Cortex of kidney (tissue), 1 donor: ENCODE data around the gene PANK4.

Experiments
- DNase-seq: peaks from one replicate; lab custom pipeline; 2025; lab: John Stamatoyannopoulos, UW

The PANK4 gene

DNA sequence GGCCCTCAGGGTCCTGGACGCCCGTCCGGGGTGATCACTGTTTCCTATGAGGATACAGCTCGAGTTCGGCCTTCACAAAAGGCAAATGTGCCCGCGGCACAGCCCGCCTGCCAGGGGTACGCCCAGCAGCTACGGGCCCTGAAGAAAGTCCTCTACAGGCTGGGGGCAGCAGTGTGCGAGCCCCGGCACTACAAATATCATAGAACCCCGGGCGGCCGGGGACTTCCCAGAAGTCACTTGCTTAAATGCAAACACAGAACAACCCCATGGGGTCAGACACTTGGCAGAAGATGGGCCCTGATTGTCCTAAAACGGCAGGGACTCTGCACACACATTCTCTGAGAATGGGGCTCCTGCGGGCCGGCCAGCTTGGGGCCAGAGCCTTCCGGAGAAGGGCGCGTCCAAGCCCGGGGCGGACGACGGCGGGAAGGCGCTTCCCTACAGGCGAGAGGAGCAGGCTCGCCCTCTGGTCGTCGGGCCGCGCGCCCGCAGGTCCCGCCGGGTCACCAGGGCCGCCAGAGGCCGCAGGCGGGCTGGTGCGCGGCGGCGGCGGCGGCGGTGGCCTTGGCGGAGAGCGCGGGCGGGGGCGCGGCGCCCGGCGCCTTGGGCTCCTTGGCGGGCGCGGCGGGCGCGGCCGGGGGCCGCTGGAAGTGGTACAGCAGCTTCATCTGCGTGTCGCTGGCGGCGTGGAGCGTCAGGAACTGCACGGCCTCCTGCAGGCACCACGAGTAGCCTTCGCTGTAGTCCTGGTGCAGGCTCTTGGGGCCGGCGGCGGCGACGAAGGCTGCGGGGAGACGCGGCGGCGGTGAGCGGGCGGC is 2.8 kb upstream of the PANK4 start:
- no peak for DNase-seq

DNA sequence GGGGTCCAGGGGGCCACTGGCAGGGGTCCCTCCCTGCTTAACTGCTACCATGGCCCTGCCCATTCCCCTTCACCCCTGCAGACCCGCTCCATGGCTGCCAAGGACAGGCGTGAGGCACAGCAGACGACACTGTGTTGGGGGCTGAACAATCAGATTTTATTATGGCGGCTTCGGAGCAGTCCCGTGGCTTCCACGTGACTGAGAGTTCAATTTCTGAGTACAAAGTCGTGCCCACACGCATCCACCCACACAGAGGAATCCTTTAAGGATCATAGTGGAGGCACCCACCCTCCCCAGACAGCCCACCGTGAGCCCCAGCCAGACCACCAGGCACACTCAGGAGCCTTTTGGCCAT is 2.2 kb upstream of the PANK4 start:
- no peak for DNase-seq

DNA sequence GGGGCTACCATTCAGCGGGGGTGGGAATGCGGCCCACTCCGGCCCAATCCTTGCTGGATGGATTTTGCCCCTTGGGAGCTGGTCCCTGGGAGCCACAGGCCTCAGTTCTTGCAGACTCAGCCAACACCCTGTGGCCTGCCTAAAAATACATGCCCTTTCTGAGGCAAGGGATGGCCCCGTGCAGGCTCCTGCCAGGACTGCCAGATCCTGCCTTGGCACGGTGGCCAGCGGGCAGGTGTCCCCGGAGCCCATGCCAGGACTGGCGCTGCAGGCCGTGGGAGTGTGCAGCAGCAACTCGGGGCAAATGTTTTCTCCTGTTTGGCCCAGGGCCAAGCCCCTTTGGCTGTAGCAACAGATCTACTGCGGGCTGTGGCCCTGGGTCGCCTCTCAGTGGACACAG is 1.6 kb upstream of the PANK4 start:
- DNase-seq, result no peak

DNA sequence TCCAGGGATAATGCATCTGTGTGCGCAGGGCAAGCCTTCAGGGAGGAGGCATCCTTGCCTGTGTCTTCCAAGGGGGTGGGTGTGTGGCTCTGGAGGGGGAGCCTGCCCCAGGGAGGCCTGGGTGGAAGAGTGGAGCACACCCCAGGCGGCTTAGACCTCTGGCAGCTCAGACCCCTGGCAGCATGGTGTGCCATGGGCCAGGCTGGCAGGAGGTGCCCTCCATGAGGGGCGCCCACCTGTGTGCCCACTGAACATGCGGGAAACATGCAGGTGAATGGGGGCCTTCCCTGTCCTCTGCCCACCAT is 1.1 kb upstream of the PANK4 start:
- no peak for DNase-seq

DNA sequence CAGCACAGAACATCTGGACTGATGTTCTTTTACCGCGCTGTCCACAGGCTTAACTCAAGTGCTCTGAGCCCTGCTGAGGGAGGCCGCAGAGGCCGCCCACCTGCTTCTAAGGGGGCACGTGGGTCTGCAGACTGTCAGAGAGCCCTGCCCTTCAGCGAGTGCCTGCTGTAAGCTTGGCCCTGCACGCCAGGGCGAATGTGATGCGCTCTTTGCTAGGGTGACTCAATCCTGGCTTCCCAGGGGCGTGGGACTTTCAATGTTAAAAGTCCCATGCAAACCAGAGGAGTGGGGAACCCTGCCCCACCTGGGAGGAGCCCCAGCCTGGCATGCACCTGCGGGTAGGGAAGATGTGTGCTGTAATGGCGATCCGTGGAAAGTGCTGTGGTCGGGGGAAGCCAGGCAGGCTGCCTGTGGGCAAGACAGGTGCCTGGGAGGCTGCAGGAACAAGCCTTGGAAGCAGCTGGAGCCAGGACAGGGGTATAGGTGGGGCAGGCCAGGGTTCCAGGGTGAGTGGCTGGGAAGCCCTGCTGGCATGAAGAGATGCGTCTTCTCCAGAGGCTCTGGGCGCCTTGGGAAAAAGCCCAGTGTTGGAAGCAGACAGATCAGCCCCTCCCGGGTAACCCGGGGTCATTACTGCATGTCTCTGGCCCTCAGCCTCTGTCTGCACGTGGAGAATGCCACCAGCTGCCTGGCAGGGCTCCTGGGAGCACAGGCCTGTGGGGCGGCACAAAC is 594 bp upstream of the PANK4 start:
- DNase-seq, result no peak

DNA sequence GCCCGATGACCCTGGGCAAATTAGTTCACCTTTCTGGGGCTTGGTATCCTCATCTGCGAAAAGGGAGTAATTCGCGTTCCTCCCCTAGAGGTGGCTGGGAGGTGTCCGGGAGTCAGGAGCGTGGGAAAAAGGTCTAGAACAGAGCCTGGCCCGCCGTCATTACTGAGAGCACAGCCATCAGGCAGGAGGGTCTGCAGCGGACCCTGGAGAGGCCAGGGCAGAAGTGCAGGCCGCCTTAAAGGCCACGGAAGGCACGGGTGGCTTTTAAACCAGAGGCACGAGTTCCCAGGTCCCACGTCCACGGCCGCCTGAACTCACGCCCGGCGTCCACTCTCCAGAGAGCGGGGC is 850 bp downstream of the PANK4 start:
- DNase-seq, result no peak

DNA sequence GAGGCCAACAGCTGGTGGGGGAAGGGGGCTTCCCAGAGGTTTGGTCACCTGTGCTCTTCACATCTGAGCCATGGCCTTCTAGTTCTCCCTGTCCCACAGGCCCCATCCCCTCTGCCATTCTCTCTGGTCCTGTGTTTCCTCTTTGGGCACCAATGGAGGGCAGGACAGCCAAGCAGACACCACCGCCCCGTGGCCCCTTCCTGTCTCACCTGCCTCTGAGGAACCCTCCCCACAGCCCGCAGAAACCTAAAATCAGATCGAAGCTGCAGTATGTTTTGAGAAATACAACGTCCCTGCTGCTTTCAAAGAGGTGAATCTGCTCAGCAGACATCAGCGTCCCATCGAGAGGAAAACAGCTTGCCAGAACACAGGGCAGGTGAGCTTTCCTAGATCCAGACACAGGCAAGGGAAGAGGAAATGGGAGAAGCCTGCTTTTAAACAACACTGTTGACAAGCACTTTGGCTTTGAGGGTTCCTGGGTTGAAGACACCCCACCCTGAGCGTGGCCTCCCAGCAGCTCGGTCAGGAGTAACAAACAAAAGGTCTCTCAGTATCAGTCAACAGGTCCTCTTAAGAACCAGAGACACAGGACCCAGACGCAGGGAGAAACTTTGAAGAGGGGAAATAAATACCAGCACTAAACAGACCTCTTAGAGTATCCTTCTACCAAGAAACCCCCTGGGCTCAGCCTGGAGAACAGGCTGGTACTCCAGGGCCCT is 2.3 kb downstream of the PANK4 start:
- DNase-seq, result no peak

DNA sequence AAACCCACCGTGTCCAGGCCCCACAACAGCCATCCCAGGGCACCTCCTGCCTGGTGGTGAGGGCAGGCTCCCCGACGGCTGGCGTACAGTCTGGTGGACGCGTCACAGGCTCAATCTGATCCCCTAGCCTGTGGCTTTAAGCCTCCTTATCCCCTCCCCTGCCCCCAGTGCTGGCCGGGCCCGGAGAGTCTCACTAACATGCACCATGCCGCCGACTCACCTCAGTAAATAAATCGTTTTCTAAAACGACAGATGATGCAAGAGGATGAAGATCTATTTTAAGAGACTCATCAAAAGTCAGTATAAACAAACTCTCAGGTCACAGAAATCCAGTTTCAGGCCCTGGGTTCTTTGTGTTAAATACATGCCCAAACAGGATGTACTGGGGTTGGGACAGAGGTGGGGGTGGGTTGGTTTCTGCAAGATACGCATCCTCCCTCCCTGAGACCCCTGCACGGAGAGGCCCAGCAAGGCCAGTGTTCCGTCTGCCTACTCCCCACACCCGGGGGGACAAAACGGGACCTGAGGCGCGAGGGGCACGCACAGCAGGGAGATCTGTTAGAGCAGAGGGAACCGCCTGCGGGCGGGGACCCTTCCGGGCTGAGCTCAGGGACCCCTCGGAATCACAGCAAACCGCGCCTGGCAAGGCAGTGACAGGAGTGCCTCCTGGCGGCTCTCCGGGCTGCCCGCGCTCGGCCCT is 3.1 kb downstream of the PANK4 start:
- DNase-seq, result no peak

DNA sequence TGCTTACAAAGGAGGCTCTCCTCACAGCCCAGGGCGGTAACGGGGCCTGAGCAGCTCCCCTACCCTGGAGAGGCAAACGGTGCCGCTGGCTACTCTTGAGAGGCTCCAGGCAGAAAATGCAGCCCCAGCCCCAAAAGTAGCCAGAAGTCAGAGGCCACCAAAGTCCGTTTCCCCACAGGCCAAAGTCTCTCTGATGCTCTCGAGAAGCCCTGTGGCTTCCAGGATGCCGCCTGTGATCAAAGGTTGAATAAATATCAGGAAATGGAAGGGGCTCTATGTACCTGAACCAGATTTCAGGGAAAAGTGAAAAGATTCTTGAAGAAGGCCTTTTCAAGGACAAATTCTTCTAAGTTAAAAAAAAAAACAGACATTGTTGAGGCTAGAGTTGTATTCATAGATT is 4.2 kb downstream of the PANK4 start:
- DNase-seq, result no peak

DNA sequence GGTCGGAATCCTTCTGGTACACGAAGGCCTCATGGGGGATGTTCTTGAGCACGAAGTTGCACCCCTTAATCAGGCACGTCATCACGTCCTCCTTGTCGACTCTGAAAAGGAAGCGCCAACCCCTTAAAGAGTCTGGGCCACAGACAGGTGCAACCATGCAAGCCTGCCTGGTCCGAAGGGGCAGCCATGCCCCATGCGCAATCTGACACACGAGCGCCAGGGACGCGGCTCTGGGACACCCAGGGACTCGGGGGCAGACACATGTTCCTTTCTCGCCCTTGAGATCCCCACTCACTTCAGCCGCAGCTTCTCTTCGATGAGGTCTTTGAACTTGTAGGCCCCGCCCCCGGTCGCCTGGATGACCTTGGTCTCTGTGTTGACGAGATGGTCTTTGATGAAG is 5.6 kb downstream of the PANK4 start:
- no peak for DNase-seq

DNA sequence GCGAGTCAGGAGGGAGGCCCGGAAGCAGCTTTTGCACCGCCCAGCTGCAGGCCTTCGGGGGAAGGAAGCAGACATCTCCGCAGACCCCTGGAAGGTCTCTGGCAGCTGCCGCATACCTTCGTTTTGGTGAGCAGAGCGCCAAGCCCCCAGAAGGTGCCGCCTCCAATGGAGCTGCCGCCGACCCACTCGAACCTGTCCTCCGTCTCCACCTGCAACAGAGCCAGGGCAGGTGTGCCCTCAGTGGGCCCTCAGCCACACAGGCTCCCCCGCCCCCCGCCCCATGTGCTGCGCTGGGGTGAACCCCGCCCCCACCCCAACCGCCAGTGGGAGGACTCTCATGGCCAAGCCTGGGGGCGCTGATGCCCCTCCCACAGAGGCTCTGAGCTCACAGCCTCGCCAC is 6.2 kb downstream of the PANK4 start:
- DNase-seq, result no peak

DNA sequence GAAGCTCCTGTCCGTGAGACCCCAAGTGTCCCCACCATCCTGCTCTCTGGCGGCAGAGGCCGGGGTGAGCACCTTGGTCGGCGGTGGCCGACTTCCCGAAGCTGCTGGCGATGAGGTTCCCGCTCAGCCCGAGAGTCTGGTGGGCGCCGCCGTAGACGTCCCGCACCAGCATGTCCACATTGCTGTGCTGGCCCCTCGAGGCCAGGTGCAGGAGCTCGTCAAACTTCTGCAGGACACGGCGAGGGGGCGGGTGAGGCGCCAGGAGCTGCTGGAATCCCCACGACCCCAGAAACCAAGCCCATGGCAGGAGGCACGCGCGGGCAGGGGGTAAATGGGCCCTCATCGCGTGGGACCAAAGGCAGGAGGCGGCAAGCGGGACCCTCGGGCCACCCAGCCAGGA is 6.7 kb downstream of the PANK4 start:
- DNase-seq, result no peak

DNA sequence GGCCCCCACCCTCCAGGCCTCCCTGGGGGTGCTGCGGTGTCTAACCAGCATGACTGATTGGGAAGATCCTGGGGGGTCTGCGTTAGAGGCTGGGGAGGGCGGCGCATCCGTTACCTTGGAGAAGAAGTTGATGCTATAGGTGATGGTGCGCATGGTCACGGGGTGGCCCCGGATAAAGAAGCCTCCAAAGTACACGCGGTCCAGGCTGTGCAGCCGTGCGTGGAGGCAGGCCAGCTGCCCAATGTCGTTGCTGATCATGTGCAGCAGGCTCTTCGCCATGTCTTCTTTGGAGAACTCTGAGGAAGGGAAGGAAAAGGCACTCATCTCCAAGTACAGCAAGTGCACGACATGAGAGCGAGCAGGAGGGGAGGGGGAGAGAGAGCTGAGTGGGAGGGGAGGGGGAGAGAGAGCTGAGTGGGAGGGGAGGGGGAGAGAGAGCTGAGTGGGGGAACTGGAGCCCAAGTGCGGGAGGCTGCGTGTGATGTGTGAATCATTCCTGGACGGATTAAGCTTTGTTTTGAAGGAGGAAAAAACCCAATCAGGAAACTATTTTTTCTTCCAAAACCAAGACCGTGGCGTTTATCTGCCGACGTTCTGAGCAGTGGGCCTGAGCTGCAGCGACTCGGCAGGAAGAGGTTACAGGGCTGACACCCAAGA is 7.2 kb downstream of the PANK4 start:
- no peak for DNase-seq

DNA sequence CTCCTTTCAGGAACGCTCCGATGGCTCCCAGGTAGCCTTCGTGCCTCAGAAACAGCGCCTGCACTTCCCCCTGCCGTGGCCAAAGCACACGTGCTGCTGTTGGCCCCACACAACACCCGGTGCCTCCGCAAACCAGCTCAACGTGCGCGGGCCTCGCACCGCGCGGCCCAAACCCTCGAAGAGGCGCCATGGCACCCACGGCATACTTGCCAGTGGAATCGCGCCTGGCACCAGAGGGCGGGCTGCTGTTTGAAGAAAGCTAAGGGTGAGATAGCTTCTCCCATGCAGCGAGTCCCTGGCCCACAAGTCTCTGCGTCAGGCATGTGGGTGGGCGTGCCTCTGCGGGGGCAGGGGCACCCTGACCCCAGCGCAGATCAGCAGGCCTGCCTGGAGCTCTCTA is 7.9 kb downstream of the PANK4 start:
- DNase-seq, result no peak

DNA sequence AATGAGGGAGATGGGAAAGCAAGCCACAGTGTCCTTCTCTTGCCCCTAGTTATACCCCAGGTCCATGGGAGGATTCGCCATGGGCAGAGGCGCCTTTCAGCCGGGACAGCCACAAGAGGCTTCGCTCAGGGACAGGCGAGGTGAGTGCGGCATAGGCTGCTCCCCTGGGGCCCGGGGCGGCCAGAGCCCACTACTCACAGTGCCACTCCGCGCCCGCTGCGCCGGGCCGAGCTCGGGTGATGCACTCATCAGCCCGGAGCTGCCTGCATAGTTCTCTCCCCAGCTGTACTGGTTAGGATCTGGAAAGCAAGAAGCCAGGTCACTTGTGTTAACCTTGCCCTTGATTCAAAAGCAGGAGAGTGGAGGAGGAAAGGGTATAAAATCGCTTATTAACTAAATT is 8.4 kb downstream of the PANK4 start:
- DNase-seq, result no peak

DNA sequence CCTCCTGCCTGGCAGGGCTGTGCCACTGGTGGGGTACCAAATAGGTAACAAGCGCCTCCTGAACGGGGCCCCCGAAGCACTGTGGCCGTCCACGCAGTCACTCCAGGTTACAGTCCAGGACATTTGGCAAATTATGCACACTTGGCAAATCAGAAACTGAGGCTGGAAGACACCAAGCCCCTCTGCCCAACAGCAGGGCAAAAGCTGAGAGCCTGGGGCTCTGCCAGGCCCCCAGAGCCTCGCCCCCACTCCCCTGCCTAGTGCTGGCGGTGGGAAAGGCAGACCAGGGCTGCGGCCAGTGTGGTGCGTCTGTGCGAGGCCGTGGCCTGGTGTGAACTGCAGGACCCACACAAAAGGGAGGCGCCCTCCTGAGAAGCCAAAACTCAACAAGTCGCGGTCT is 9.4 kb downstream of the PANK4 start:
- no peak for DNase-seq

DNA sequence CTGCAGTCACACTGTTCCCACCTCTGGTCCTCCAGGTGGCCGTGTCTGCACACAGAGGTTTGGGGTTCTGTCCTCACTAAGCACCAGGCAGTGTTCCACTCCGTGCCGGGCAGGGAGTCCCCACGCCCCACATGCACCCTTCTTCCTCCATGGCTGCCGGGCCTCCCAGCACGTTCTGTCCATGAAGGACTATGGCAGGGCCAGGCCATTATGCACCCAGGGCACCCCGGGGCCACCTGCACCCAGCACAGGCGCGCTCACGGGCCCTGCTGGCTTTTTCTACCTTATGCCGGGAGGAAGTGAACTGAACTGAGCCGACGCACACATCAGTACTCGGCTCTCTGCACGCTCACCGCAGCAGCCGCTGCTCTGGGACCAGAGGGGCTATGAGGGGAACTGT is 10.3 kb downstream of the PANK4 start:
- no peak for DNase-seq

DNA sequence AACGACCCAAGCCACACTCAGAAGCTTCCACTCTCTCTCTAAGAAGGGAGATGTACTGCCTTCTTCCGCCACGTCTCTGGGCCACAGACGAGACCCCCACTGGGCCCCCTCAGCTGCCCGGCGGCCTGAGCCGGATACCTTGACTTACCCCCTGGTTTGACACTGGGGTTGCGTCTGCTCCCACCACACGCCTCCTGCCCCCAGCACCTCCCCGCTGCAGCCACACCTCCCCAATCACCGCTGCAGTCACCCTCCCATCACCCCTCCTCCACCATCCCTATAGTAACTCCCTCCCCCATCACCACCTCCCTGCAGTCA is 10.7 kb downstream of the PANK4 start:
- DNase-seq, result no peak

DNA sequence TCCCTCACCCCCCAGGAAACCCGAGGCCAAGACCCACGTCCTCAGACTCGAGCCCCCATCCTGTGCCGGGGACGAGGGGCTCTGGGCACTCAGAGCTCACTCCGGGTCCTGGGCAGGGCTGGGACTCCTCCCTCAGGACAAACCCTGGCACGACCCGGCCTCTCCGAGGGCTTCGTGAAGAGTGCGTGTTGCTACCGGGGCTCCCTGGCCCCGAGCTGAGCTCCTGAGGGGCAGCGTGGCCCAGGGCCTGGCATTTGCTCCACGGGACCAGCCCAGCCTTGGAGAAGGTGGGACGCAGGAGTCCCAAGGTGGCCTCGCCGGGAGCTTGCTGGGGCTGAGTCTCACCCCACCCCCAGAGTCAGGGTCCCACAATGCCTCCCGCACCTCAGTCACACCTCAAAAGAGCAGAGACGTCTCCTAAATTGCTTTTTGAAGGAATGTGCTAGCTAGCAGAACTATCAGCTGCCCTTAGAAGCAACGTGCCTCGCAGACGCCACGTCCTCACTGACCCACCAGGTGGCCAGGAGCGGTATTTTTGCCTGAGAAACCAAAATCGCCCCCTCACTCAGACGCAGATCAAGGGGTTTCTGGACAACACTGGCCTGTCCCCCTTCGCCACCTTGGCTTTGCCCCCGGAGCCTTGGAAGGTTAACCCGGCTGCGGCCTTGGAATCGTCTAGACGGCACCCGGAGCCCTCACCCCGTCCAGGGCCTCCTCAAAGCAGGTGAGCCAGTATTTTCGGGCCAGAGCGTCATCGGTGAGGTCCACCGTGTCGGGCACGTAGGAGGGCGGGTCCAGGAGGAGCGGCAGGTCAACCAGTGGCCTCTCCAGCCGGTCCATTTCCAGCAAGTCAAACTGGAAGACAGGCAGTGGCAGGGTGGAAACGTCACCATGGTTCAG is 11.3 kb downstream of the PANK4 start:
- no peak for DNase-seq

DNA sequence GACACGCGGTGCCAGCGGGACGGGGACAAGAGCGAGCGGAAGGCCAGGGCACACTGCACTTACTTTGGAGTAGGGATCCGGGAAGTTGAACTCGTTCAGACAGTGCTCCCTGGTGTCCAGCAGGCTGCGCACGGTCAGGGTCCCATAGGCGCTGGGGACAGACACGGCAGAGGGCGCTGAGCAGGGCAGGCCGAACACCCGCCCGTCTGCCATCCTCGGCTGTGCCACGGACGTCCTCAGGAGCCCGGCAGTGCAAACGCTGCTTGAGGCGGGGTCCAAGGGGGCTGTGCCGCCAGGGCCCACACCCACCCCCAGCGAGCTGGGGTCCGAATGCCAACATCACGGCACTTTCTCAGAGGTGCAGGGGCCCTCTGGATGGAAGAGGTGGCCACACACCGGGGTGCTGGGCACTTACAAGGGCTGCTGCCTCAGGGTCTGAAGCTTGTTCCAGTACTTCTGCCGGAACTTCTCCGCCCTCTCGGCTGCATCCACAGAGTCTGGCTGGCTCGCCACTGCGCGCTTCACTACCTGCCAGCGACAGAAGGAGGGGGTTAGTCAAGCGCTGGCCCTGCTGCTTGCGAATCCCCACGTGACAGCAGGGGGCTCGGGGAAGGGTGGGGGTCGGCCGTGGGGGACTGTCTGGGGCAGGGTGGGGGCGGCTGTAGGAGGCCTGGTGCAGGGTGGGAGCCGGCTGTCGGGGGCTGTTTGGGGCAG is 12.3 kb downstream of the PANK4 start:
- no peak for DNase-seq
